IMR-90 (cell line): ENCODE results near the gene BACE1-AS. TPM values are rescaled to one million over a fixed set of nuclear protein-coding genes. Genes with fewer than 3 reads are reported as not detected.
A peak's percentile ranks its signal among the peaks of the same experiment; 100 is the strongest.

Source experiments
- ATAC-seq: fragments of 200-7000 bp; cut with Tn5 transposase; 2 replicates; pipeline ENCODE4 v1.9.1; 2020; ENCODE audit warnings: low read depth, mild to moderate bottlenecking, moderate library complexity
- BruUV-seq: library from RNA; stranded (reverse); fragments of 400-500 nt; replicated peaks from 2 replicates; lab custom pipeline; 2021; lab: Mats Ljungman, UMichigan
- CTCF ChIA-PET: fragments of 300-600 bp; formaldehyde crosslinking; extraction: SDS; loops from one replicate; lab custom pipeline; 2021; ENCODE audit warnings: antibody characterized with exemption; lab: Yijun Ruan, JAX
- POLR2A ChIA-PET: fragments of 300-600 bp; sonication (Branson Sonifier 250); formaldehyde crosslinking; loops from one replicate; lab custom pipeline; 2022; ENCODE audit warnings: antibody characterized with exemption; ENCODE audit not compliant: unreplicated experiment; lab: Charles Lee
- DNase-seq: peaks from one replicate; pipeline ENCODE4 v3.0.0; 2013
- H2AFZ ChIP-seq: replicated peaks from 2 replicates; pipeline ENCODE3; 2013; ENCODE audit warnings: low read length, mild to moderate bottlenecking; ENCODE audit not compliant: poor library complexity
- H2AK5ac ChIP-seq: 2 replicates; pipeline ENCODE4 v1.6.1; 2013; ENCODE audit warnings: low read depth, low read length, inconsistent platforms
- H2AK9ac ChIP-seq: replicated peaks from 2 replicates; pipeline ENCODE3; 2013; ENCODE audit warnings: mild to moderate bottlenecking, low read depth, low read length, moderate library complexity; ENCODE audit not compliant: poor library complexity
- H2BK120ac ChIP-seq: 2 replicates; pipeline ENCODE4 v1.6.1; 2013; ENCODE audit warnings: low read depth, low read length, inconsistent platforms
- H2BK15ac ChIP-seq: 3 replicates; pipeline ENCODE4 v1.6.1; 2013; ENCODE audit warnings: low read depth, low read length, inconsistent platforms
- H2BK20ac ChIP-seq: 2 replicates; pipeline ENCODE4 v1.6.1; 2013; ENCODE audit warnings: low read depth, mild to moderate bottlenecking, inconsistent platforms, low read length, moderate library complexity
- H2BK5ac ChIP-seq: 2 replicates; pipeline ENCODE4 v1.6.1; 2013; ENCODE audit warnings: mild to moderate bottlenecking, low read depth, low read length, inconsistent platforms; ENCODE audit not compliant: poor library complexity, severe bottlenecking
- H3K14ac ChIP-seq: replicated peaks from 2 replicates; pipeline ENCODE4 v1.6.1; 2013; ENCODE audit warnings: low read depth, low read length, inconsistent platforms
- H3K18ac ChIP-seq: 2 replicates; pipeline ENCODE4 v1.6.1; 2013; ENCODE audit warnings: low read depth, low read length, control low read depth
- H3K23ac ChIP-seq: 2 replicates; pipeline ENCODE4 v1.6.1; 2013; ENCODE audit warnings: low read depth, low read length, inconsistent platforms
- H3K27ac ChIP-seq: 2 replicates; pipeline ENCODE4 v1.5.1; 2013; ENCODE audit warnings: mild to moderate bottlenecking, control low read depth, low read length; ENCODE audit not compliant: insufficient read depth
- H3K27me3 ChIP-seq: 2 replicates; pipeline ENCODE4 v1.6.1; 2013; ENCODE audit warnings: low read length; ENCODE audit not compliant: control insufficient read depth, insufficient read depth
- H3K36me3 ChIP-seq: 2 replicates; pipeline ENCODE4 v1.6.1; 2013; ENCODE audit warnings: low read length, mixed read lengths; ENCODE audit not compliant: control insufficient read depth, insufficient read depth
- H3K4ac ChIP-seq: 2 replicates; pipeline ENCODE4 v1.6.1; 2013; ENCODE audit warnings: low read depth, low read length, inconsistent platforms
- H3K4me1 ChIP-seq: 2 replicates; pipeline ENCODE4 v1.6.1; 2013; ENCODE audit warnings: low read length, mixed read lengths; ENCODE audit not compliant: control insufficient read depth, insufficient read depth
- H3K4me2 ChIP-seq: 2 replicates; pipeline ENCODE4 v1.6.1; 2013; ENCODE audit warnings: low read depth, mild to moderate bottlenecking, control low read depth, low read length, moderate library complexity
- H3K4me3 ChIP-seq: 2 replicates; pipeline ENCODE4 v1.5.1; 2013; ENCODE audit warnings: low read depth, mild to moderate bottlenecking, control low read depth, low read length, moderate library complexity; ENCODE audit not compliant: insufficient read depth
- H3K56ac ChIP-seq: 2 replicates; pipeline ENCODE4 v1.6.1; 2013; ENCODE audit warnings: low read length, inconsistent platforms; ENCODE audit not compliant: insufficient read depth; ENCODE audit errors: extremely low read depth
- H3K79me1 ChIP-seq, 2 experiments: 2 replicates each; pipeline ENCODE4 v1.6.1; 2013; ENCODE audit warnings: low read length in 2 of 2, inconsistent platforms in 1 of 2, low read depth in 1 of 2
- H3K9ac ChIP-seq: 2 replicates; pipeline ENCODE4 v1.6.1; 2013; ENCODE audit warnings: low read depth, low read length, control low read depth
- H3K9me1 ChIP-seq: 2 replicates; pipeline ENCODE4 v1.6.1; 2013; ENCODE audit warnings: low read length, inconsistent platforms; ENCODE audit not compliant: insufficient read depth
- H3K9me3 ChIP-seq: 2 replicates; pipeline ENCODE4 v1.6.1; 2013; ENCODE audit warnings: low read length; ENCODE audit not compliant: control insufficient read depth, insufficient read depth
- H4K20me1 ChIP-seq: 2 replicates; pipeline ENCODE4 v1.6.1; 2013; ENCODE audit warnings: low read length, inconsistent platforms; ENCODE audit not compliant: insufficient read depth
- H4K5ac ChIP-seq: 2 replicates; pipeline ENCODE4 v1.6.1; 2013; ENCODE audit warnings: mild to moderate bottlenecking, low read depth, low read length, control low read depth
- H4K8ac ChIP-seq, 2 experiments: 2 replicates each; pipeline ENCODE4 v1.6.1; 2013; ENCODE audit warnings: low read depth in 2 of 2, low read length in 2 of 2, control low read depth in 1 of 2, inconsistent platforms in 1 of 2
- H4K91ac ChIP-seq: 2 replicates; pipeline ENCODE4 v1.6.1; 2013; ENCODE audit warnings: low read depth, low read length, inconsistent platforms; ENCODE audit not compliant: insufficient read depth
- MAFK ChIP-seq: IDR thresholded peaks from 2 replicates; pipeline ENCODE4 v1.6.1; 2012; ENCODE audit warnings: low read depth, low read length, improper control_type of control experiment
- MXI1 ChIP-seq: IDR thresholded peaks from 2 replicates; pipeline ENCODE4 v1.6.1; 2012; ENCODE audit warnings: low read depth, mild to moderate bottlenecking, low read length, moderate library complexity, borderline replicate concordance
- NFE2L2 ChIP-seq: fragments of 150-350 bp; IDR thresholded peaks from 2 replicates; pipeline ENCODE4 v1.6.1; 2016; ENCODE audit warnings: low read depth, mild to moderate bottlenecking, low read length
- POLR2A ChIP-seq: IDR thresholded peaks from 2 replicates; pipeline ENCODE4 v1.6.1; 2012; ENCODE audit warnings: mild to moderate bottlenecking, low read depth, low read length
- RAD21 ChIP-seq: IDR thresholded peaks from 2 replicates; pipeline ENCODE4 v1.6.1; 2012; ENCODE audit warnings: low read length, improper control_type of control experiment
- RCOR1 ChIP-seq: IDR thresholded peaks from 2 replicates; pipeline ENCODE4 v1.6.1; 2012; ENCODE audit warnings: mild to moderate bottlenecking, low read length, improper control_type of control experiment; ENCODE audit not compliant: insufficient replicate concordance
- SMC3 ChIP-seq: fragments of 150-350 bp; IDR thresholded peaks from 2 replicates; pipeline ENCODE4 v1.6.1; 2016; ENCODE audit warnings: low read depth, mild to moderate bottlenecking, antibody characterized with exemption, low read length, moderate library complexity
- WGBS, 2 experiments: methylation state at CpG; one replicate each; pipeline versions ENCODE4 v1.1.5 to v1.1.7; 2013; ENCODE audit warnings: missing lambda C conversion rate in 2 of 2; ENCODE audit not compliant: insufficient read length in 1 of 2; ENCODE audit errors: extremely low coverage in 2 of 2; 5-methylcytosine and 5-hydroxymethylcytosine counted together
- dilution Hi-C: fragments of 300-500 bp; cut with HindIII; formaldehyde crosslinking; loops from one replicate; pipeline ENCODE4 v1.14.3; 2018; ENCODE audit warnings: low sequenced_read_pairs; ENCODE audit not compliant: unreplicated experiment
- in situ Hi-C: fragments of 300-500 bp; cut with MboI; formaldehyde crosslinking; loops from 3 replicates; pipeline ENCODE4 v1.14.3; 2019; ENCODE audit warnings: low sequenced_read_pairs, inconsistent platforms, mixed read lengths
- intact Hi-C: fragments of 100-400 bp; cut with micrococcal nuclease; formaldehyde crosslinking; loops from 2 replicates; pipeline ENCODE4 v1.10.0; 2022
- polyA plus RNA-seq, 3 experiments: library from polyadenylated mRNA; depleted of rRNA; stranded (reverse); fragments of >200 nt; gene quantifications; 2 replicates each; pipeline ENCODE4 v1.2.3, GENCODE V29; 2012; ENCODE audit warnings: low replicate concordance in 1 of 3
- total RNA-seq: library from RNA; depleted of rRNA; stranded (reverse); fragments of >200 nt; gene quantifications from 2 replicates; pipeline ENCODE4 v1.2.3, GENCODE V29; 2012
- TF ChIP-seq, protein P1 (sequence below): fragments of 150-350 bp; IDR thresholded peaks from 2 replicates; pipeline ENCODE4 v1.6.1; 2016; ENCODE audit warnings: low read depth, mild to moderate bottlenecking, low read length, moderate library complexity, borderline replicate concordance

The BACE1-AS gene
- total and polyA plus RNA-seq, 2 of the 4 experiments (the other 2 are of a cell fraction) = 2.7 to 2.9 TPM

DNA sequence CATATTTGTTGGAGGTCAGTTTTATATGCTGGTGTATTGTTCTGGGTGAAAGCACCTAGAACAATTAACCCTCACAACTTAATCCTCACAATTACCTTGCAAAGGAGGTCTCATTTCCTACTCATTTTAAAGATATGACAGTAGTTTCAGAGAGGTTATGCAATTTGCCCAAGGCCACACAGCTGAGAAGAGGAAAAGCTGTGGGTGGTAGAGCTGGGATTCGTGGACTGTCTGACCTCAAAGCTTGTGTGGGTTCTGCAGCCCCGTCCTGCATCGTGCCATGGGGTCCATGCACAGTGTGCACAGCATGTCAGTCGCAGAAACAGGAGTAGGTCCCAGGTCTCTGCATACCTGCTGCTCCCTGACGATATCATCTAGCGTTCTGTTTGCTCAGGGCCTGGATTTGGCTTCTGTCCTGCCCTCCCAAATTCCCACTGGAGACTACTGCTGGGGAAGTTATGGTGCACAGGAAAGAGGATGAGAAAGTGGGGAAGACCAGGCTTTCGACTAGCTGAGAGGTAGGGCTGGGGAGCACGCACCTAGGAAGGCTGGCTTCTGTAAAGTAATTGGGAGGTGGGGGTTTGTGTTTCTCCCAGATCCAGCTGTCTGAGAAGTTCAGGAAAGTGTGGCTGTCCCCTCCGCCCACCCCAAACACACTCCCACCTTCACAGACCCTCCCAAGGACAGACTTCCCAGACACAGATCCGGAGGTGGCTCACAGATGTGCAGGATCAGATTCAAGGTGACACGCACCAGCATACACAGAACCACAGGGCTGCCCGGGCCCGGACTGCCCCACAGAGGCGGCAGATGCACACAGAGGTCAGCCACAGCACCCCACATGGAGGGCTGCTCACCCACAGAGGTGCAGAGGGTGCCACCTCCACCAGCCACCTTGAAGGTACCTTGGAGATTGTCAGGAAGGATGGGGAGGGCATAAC, 23.0 kb downstream of the BACE1-AS start (continued):
- TF ChIP-seq SMC3 (no peak), RCOR1 (no peak)

DNA sequence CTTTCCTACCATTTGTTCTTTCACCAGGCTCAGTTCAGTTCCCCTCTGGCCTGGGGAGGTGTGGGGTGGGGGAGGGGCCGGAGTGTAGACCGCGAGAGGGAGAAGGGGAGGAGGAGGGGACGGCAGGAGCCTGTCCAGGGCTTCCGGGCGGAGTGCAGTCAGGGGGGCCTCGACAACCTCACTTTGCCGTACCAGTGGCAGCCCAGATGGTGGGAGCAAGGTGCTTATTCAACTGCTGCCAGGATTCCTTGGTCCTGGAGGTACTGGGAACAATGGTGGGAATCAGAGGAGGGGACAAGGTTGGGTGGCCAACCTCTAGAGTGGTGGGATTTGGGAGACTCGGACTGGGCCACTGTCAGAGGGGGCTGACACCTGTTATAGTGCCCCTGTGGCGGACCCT, 23.7 kb downstream of the BACE1-AS start:
- POLR2A ChIA-PET = no interaction called here
- dilution Hi-C loops = no loop called here
- H2BK20ac ChIP-seq = no peak overlapping the region
- no peak overlapping the region for H2BK15ac ChIP-seq
- in situ Hi-C loops = loop anchor here (5.0 kb wide), 1 partner anchor 78 kb away; no protein-coding TSS in a partner anchor
- peak overlapping the region; percentile 42 to 52; a peak in 3 of 4 replicates for H4K8ac ChIP-seq
- peak overlapping the region; percentile 73 for H3K27ac ChIP-seq
- H3K9me3 ChIP-seq = no peaks in the 10 kb centered on the region
- no peak overlapping the region for H2BK5ac ChIP-seq
- peak overlapping the region; percentile 88 for H3K23ac ChIP-seq
- no peaks in the 10 kb centered on the region for H3K27me3 ChIP-seq
- BruUV-seq = no TSS peak
- no peak overlapping the region for H3K18ac ChIP-seq
- 9% methylated on average over 6 of the region's 10 CpGs; no CpG with 5 or more reads in 1 of the 2 experiments for WGBS, 2 experiments
- ATAC-seq (no peak), DNase-seq (no peak)
- H3K14ac ChIP-seq = peak overlapping the region; percentile 68
- peak overlapping the region; percentile 91 for H3K9ac ChIP-seq
- peak overlapping the region; percentile 98 for H2AK9ac ChIP-seq
- H4K91ac ChIP-seq = peak overlapping the region; percentile 40; the same call in 1 of the 2 replicates
- peaks cover 29 to 48% of the 10 kb centered on the region in 2 experiments for H3K79me1 ChIP-seq
- H3K4me2 ChIP-seq = peak overlapping the region; percentile 99
- no peaks in the 10 kb centered on the region for H3K36me3 ChIP-seq
- CTCF ChIA-PET = no interaction called here
- no peak overlapping the region; the same call in 1 of the 2 replicates for H2BK120ac ChIP-seq
- H2AFZ ChIP-seq = peak overlapping the region; percentile 91
- intact Hi-C loops = no loop called here
- peak overlapping the region; percentile 43; the same call in 1 of the 2 replicates for H3K56ac ChIP-seq
- no peak overlapping the region for H4K5ac ChIP-seq
- TF ChIP-seq, protein P1, sequence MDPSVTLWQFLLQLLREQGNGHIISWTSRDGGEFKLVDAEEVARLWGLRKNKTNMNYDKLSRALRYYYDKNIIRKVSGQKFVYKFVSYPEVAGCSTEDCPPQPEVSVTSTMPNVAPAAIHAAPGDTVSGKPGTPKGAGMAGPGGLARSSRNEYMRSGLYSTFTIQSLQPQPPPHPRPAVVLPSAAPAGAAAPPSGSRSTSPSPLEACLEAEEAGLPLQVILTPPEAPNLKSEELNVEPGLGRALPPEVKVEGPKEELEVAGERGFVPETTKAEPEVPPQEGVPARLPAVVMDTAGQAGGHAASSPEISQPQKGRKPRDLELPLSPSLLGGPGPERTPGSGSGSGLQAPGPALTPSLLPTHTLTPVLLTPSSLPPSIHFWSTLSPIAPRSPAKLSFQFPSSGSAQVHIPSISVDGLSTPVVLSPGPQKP = no peak
- TF ChIP-seq MAFK = no peak
- TF ChIP-seq POLR2A = no peak
- TF ChIP-seq NFE2L2 = no peak
- no peak for TF ChIP-seq MXI1
- TF ChIP-seq SMC3 = no peak
- no peak for TF ChIP-seq RAD21
- peaks cover 9% of the 10 kb centered on the region; the same call in 1 of the 2 replicates for H3K9me1 ChIP-seq
- H3K4me1 ChIP-seq = peaks cover 11% of the 10 kb centered on the region
- H3K4ac ChIP-seq = peak overlapping the region; percentile 69
- H4K20me1 ChIP-seq = peaks cover 12% of the 10 kb centered on the region
- peak overlapping the region; percentile 87 for H2AK5ac ChIP-seq
- peak overlapping the region; percentile 56 for H3K4me3 ChIP-seq
